Tibial artery (tissue), 4 donors: ENCODE measurements around the gene OR8G1.

ENCODE experiments used
- DNase-seq, 2 donors: peaks; one replicate each; pipeline ENCODE4 v3.0.0-alpha.2; 2019
- H3K27ac ChIP-seq, 2 donors: fragments of 200-600 bp; sonication (generic) in 1 of 2; 1 replicate in 1 of 2; 2 replicates in 1 of 2; pipeline ENCODE4 v1.5.1; 2018 to 2019; ENCODE audit warnings: mild to moderate bottlenecking in 1 of 2
- H3K27me3 ChIP-seq, 2 donors: fragments of 200-600 bp; sonication (generic) in 1 of 2; one replicate each; pipeline versions ENCODE4 v1.5.1 to v1.6.0; 2016 to 2019
- H3K36me3 ChIP-seq, 3 donors: fragments of 200-600 bp; sonication (generic) in 2 of 3; one replicate each; pipeline ENCODE4 v1.5.1; 2016 to 2019; ENCODE audit warnings: mild to moderate bottlenecking in 2 of 3
- H3K4me1 ChIP-seq, 4 donors: fragments of 200-600 bp; sonication (generic) in 2 of 4; 1 replicate in 3 of 4; 2 replicates in 1 of 4; pipeline ENCODE4 v1.5.1; 2016 to 2019
- H3K4me3 ChIP-seq, 2 donors: fragments of 200-600 bp; sonication (generic) in 1 of 2; 1 replicate in 1 of 2; 2 replicates in 1 of 2; pipeline ENCODE4 v1.5.1; 2018 to 2019; ENCODE audit warnings: mild to moderate bottlenecking in 2 of 2
- H3K9me3 ChIP-seq, 3 donors: fragments of 200-600 bp; sonication (generic) in 1 of 3; one replicate each; pipeline ENCODE4 v1.5.1; 2016 to 2019
- CTCF ChIP-seq, 2 experiments: fragments of 200-600 bp in 1 of 2; fragments of 450-650 bp in 1 of 2; IDR thresholded peaks; one replicate each; pipeline ENCODE4 v1.5.1; 2017 to 2019; ENCODE audit warnings: antibody characterized with exemption in 2 of 2, mild to moderate bottlenecking in 1 of 2, moderate library complexity in 1 of 2
- intact Hi-C: fragments of 100-400 bp; cut with DNase I; formaldehyde crosslinking; loops from one replicate; pipeline ENCODE4 v1.15.0; 2023; ENCODE audit warnings: low total_unique reads

OR8G1 gene

GRCh38 chr11:124207102-124207792, 33.6 kb upstream of the OR8G1 start:
- Histone ChIP-seq H3K9me3 (no peaks in the 10 kb centered on the region), H3K4me3 (no peak overlapping the region), H3K36me3 (no peaks in the 10 kb centered on the region), H3K27ac (no peak overlapping the region), H3K27me3 (no peaks in the 10 kb centered on the region), H3K4me1 (no peaks in the 10 kb centered on the region)
- DNase-seq = no peak
- intact Hi-C loops = no loop called here
- no peak for TF ChIP-seq CTCF (IDR thresholded peaks at IDR 0.05)

- Histone ChIP-seq H3K36me3 (no peaks in the 10 kb centered on the region), H3K4me1 (no peaks in the 10 kb centered on the region), H3K9me3 (no peaks in the 10 kb centered on the region), H3K27me3 (no peaks in the 10 kb centered on the region), H3K27ac (no peak overlapping the region), H3K4me3 (no peak overlapping the region)
- DNase-seq = no peak
- no peak for TF ChIP-seq CTCF (IDR thresholded peaks at IDR 0.05)
- intact Hi-C loops = no loop called here
These were observed 31.0 kb upstream of the OR8G1 start for GRCh38 chr11:124209824-124210357.

GRCh38 chr11:124210421-124210820, 30.5 kb upstream of the OR8G1 start:
- DNase-seq = peak in 1 of 2 donors; percentile 61
- intact Hi-C loops = no loop called here
- Histone ChIP-seq H3K27me3 (no peaks in the 10 kb centered on the region), H3K4me1 (no peaks in the 10 kb centered on the region), H3K9me3 (no peaks in the 10 kb centered on the region), H3K27ac (no peak overlapping the region), H3K4me3 (no peak overlapping the region), H3K36me3 (no peaks in the 10 kb centered on the region)
- TF ChIP-seq CTCF (IDR thresholded peaks at IDR 0.05) = no peak

- no peak for TF ChIP-seq CTCF (IDR thresholded peaks at IDR 0.05)
- H3K4me3 ChIP-seq = no peak overlapping the region
- H3K9me3 ChIP-seq = no peaks in the 10 kb centered on the region
- H3K4me1 ChIP-seq = no peaks in the 10 kb centered on the region
- no peak overlapping the region for H3K27ac ChIP-seq
- intact Hi-C loops = no loop called here
- no peaks in the 10 kb centered on the region for H3K27me3 ChIP-seq
- DNase-seq = no peak
- H3K36me3 ChIP-seq = no peaks in the 10 kb centered on the region
These were observed 29.6 kb upstream of the OR8G1 start for GRCh38 chr11:124211321-124211720.

- no peak for DNase-seq
- no peaks in the 10 kb centered on the region for H3K9me3 ChIP-seq
- H3K27me3 ChIP-seq = no peaks in the 10 kb centered on the region
- TF ChIP-seq CTCF (IDR thresholded peaks at IDR 0.05) = no peak
- H3K4me3 ChIP-seq = no peak overlapping the region
- H3K27ac ChIP-seq = no peak overlapping the region
- intact Hi-C loops = no loop called here
- H3K4me1 ChIP-seq = no peaks in the 10 kb centered on the region
- H3K36me3 ChIP-seq = no peaks in the 10 kb centered on the region
These were observed 26.9 kb upstream of the OR8G1 start for GRCh38 chr11:124214027-124214426.
